ENCODE measurements around the gene RBM20.
"Not testable (repeated sequence)": the region's sequence is repeated elsewhere in the genome, so short reads cannot be mapped to it uniquely, and the experiment has no call there.

The RBM20 gene

DNA sequence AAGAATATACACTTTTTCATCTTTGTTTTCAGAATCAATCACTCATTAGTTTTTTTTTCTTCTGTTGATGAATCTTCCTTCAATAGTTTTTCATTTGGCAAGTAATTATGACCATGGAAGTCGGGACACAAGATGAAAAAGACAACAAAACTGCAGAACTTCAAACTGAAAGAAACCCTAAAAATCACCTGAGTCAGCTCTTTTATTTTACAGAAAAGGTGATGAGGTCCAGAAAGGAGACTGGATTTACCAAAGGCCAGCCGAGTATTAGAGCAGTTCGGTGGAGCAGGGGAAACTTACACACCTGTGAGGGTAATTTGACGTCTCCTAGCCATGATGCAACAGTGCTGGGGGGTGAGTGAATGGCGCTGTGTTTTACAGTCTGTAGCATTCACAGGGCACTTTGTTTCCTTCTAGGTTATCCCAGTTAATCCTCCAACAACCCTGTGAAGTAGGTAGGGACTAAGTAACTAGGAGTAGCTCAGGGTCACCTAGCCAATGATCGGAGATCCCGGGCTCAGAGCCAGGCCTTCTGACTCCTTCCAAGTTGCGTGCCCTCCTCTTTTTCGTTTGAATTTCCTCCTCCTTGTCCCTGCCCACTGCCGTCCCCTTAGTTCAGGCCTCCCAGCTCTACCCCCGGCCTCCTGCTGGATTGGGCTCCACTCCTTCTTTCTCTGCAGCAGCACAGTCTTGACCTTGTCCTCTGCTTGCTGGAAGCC is 14.0 kb downstream of the RBM20 start:
- Histone ChIP-seq H3K27ac (replicated peaks) (no peak overlapping the region), H3K4me3 (replicated peaks; ENCODE audit: insufficient read depth, low read length) (no peak overlapping the region), H3K27me3 (ENCODE audit: insufficient read depth, poor library complexity, severe bottlenecking) (no peaks in the 10 kb centered on the region)
- TF ChIP-seq GABPA (IDR thresholded peaks at IDR 0.05; ENCODE audit: low read depth) (no peak), POLR2AphosphoS5 (IDR thresholded peaks at IDR 0.05; ENCODE audit: low read depth) (no peak), SPI1 (IDR thresholded peaks at IDR 0.05; ENCODE audit: borderline replicate concordance, low read depth) (no peak)
- TF ChIP-seq, protein P1, sequence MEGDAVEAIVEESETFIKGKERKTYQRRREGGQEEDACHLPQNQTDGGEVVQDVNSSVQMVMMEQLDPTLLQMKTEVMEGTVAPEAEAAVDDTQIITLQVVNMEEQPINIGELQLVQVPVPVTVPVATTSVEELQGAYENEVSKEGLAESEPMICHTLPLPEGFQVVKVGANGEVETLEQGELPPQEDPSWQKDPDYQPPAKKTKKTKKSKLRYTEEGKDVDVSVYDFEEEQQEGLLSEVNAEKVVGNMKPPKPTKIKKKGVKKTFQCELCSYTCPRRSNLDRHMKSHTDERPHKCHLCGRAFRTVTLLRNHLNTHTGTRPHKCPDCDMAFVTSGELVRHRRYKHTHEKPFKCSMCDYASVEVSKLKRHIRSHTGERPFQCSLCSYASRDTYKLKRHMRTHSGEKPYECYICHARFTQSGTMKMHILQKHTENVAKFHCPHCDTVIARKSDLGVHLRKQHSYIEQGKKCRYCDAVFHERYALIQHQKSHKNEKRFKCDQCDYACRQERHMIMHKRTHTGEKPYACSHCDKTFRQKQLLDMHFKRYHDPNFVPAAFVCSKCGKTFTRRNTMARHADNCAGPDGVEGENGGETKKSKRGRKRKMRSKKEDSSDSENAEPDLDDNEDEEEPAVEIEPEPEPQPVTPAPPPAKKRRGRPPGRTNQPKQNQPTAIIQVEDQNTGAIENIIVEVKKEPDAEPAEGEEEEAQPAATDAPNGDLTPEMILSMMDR (IDR thresholded peaks at IDR 0.05; ENCODE audit: insufficient read depth, low read length), result no peak
- TF ChIP-seq, protein P2, sequence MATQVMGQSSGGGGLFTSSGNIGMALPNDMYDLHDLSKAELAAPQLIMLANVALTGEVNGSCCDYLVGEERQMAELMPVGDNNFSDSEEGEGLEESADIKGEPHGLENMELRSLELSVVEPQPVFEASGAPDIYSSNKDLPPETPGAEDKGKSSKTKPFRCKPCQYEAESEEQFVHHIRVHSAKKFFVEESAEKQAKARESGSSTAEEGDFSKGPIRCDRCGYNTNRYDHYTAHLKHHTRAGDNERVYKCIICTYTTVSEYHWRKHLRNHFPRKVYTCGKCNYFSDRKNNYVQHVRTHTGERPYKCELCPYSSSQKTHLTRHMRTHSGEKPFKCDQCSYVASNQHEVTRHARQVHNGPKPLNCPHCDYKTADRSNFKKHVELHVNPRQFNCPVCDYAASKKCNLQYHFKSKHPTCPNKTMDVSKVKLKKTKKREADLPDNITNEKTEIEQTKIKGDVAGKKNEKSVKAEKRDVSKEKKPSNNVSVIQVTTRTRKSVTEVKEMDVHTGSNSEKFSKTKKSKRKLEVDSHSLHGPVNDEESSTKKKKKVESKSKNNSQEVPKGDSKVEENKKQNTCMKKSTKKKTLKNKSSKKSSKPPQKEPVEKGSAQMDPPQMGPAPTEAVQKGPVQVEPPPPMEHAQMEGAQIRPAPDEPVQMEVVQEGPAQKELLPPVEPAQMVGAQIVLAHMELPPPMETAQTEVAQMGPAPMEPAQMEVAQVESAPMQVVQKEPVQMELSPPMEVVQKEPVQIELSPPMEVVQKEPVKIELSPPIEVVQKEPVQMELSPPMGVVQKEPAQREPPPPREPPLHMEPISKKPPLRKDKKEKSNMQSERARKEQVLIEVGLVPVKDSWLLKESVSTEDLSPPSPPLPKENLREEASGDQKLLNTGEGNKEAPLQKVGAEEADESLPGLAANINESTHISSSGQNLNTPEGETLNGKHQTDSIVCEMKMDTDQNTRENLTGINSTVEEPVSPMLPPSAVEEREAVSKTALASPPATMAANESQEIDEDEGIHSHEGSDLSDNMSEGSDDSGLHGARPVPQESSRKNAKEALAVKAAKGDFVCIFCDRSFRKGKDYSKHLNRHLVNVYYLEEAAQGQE (IDR thresholded peaks at IDR 0.05; ENCODE audit: insufficient replicate concordance, low read depth), result no peak
- no peak for DNase-seq (ENCODE audit: low read depth in 1 of 2, low spot score in 1 of 2)

DNA sequence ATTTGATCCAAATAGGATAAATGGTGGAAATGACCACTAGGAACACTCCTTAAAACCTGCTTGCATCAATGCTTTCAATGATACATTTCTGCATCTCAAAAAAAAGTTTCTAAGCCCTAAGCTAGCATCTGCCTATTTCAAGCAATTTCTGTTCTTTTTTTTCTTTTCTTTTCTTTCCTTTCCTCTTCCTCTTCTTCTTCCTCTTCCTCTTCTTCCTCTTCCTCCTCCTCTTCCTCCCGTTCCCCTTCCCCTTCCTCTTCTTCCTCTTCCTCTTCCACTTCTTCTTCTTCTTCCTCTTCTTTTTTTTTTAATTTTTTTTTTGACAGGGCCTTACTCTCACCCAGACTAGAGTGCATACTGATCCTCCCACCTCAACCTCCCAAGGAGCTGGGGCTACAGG is 15.4 kb downstream of the RBM20 start:
- Histone ChIP-seq H3K27me3 (ENCODE audit: insufficient read depth, poor library complexity, severe bottlenecking) (no peaks in the 10 kb centered on the region), H3K27ac (replicated peaks) (no peak overlapping the region), H3K4me3 (replicated peaks; ENCODE audit: insufficient read depth, low read length) (no peak overlapping the region)
- peak; percentile 60 for TF ChIP-seq SPI1 (IDR thresholded peaks at IDR 0.05; ENCODE audit: borderline replicate concordance, low read depth)
- TF ChIP-seq, protein P2 (IDR thresholded peaks at IDR 0.05; ENCODE audit: insufficient replicate concordance, low read depth), result no peak
- DNase-seq (ENCODE audit: low read depth in 1 of 2, low spot score in 1 of 2), result no peak

DNA sequence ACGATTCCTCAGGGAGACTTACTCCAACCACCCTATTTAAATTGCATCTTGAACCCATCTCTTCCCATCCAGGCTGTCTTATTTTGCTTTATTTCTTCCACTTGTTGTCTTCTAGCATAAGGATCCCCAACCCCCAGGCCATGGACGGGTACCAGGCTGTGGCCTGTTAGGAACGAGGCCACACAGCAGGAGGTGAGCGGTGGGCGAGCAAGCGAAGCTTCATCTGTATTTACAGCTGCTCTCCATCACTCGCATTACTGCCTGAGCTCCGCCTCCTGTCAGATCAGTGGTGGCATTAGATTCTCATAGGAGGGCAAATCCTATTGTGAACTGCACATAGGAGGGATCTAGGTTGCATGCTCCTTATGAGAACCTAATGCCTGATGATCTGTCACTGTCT is 16.2 kb downstream of the RBM20 start:
- H3K27me3 ChIP-seq (ENCODE audit: insufficient read depth, poor library complexity, severe bottlenecking); H3K4me3 ChIP-seq (replicated peaks; ENCODE audit: insufficient read depth, low read length); H3K27ac ChIP-seq (replicated peaks); DNase-seq (ENCODE audit: low read depth in 1 of 2, low spot score in 1 of 2): not testable (repeated sequence)

- DNase-seq (ENCODE audit: low read depth in 1 of 2, low spot score in 1 of 2), result no peak
- H3K4me3 ChIP-seq (replicated peaks; ENCODE audit: insufficient read depth, low read length), result no peak overlapping the region
- no peak overlapping the region for H3K27ac ChIP-seq (replicated peaks)
- H3K27me3 ChIP-seq (ENCODE audit: insufficient read depth, poor library complexity, severe bottlenecking), result no peaks in the 10 kb centered on the region
- no peak for TF ChIP-seq GABPA (IDR thresholded peaks at IDR 0.05; ENCODE audit: low read depth)
- TF ChIP-seq POLR2AphosphoS5 (IDR thresholded peaks at IDR 0.05; ENCODE audit: low read depth), result no peak
- TF ChIP-seq, protein P2 (IDR thresholded peaks at IDR 0.05; ENCODE audit: insufficient replicate concordance, low read depth), result no peak
- TF ChIP-seq, protein P1 (IDR thresholded peaks at IDR 0.05; ENCODE audit: insufficient read depth, low read length), result no peak
- no peak for TF ChIP-seq SPI1 (IDR thresholded peaks at IDR 0.05; ENCODE audit: borderline replicate concordance, low read depth)
Measured at GRCh38 chr10:110661292-110661691, 17.2 kb downstream of the RBM20 start.
